HepG2 (cell line): ENCODE data around the gene ALG14. TPM values are rescaled to one million over a fixed set of nuclear protein-coding genes. Genes with fewer than 3 reads are reported as not detected.
A peak's percentile ranks its signal among the peaks of the same experiment; 100 is the strongest.

ENCODE experiments used
- CBFB ChIP-seq: sonication (generic); formaldehyde crosslinking; IDR thresholded peaks from 2 replicates; pipeline ENCODE4 v1.4.0; 2020; ENCODE audit warnings: missing genetic modification reagents
- CCDC6 ChIP-seq: sonication (generic); formaldehyde crosslinking; IDR thresholded peaks from 2 replicates; pipeline ENCODE4 v1.8.1; 2022; ENCODE audit warnings: mild to moderate bottlenecking, missing genetic modification reagents, moderate library complexity
- EHMT2 ChIP-seq: fragments of 200-600 bp; sonication (generic); IDR thresholded peaks from 2 replicates; pipeline ENCODE4 v1.7.0; 2017; ENCODE audit warnings: antibody characterized with exemption, low read depth, low read length, borderline replicate concordance
- FOXP4 ChIP-seq: sonication (generic); formaldehyde crosslinking; IDR thresholded peaks from 2 replicates; pipeline ENCODE4 v1.4.0; 2020; ENCODE audit warnings: missing genetic modification reagents
- GRHL1 ChIP-seq: sonication (generic); formaldehyde crosslinking; conservative IDR thresholded peaks from 2 replicates; pipeline ENCODE4 v1.8.0; 2022; ENCODE audit warnings: missing genetic modification reagents
- IKZF1 ChIP-seq: fragments of 450-650 bp; IDR thresholded peaks from 2 replicates; pipeline ENCODE4 v1.7.1; 2016
- JARID2 ChIP-seq: sonication (generic); formaldehyde crosslinking; IDR thresholded peaks from 2 replicates; pipeline ENCODE4 v1.8.1; 2023; ENCODE audit warnings: missing genetic modification reagents, inconsistent platforms; ENCODE audit not compliant: insufficient replicate concordance
- NPAS2 ChIP-seq: sonication (generic); formaldehyde crosslinking; IDR thresholded peaks from 2 replicates; pipeline ENCODE4 v1.8.0; 2022; ENCODE audit warnings: mild to moderate bottlenecking, missing genetic modification reagents, borderline replicate concordance
- NR3C1 ChIP-seq: sonication (generic); formaldehyde crosslinking; IDR thresholded peaks from 2 replicates; pipeline ENCODE4 v1.4.0; 2020; ENCODE audit warnings: missing genetic modification reagents
- PPARG ChIP-seq: conservative IDR thresholded peaks from 2 replicates; pipeline ENCODE4 v1.6.1; 2016; ENCODE audit warnings: missing biosample characterization, missing genetic modification reagents
- RBAK ChIP-seq: sonication (generic); formaldehyde crosslinking; IDR thresholded peaks from 2 replicates; pipeline ENCODE4 v1.5.1; 2020; ENCODE audit warnings: mild to moderate bottlenecking, missing genetic modification reagents
- SAP130 ChIP-seq: IDR thresholded peaks from 2 replicates; pipeline ENCODE4 v1.6.1; 2016; ENCODE audit warnings: low read depth
- SIX1 ChIP-seq: sonication (generic); formaldehyde crosslinking; IDR thresholded peaks from 2 replicates; pipeline ENCODE4 v1.4.0; 2020; ENCODE audit warnings: missing genetic modification reagents, borderline replicate concordance
- SMYD3 ChIP-seq: sonication (generic); formaldehyde crosslinking; IDR thresholded peaks from 2 replicates; pipeline ENCODE4 v1.8.1; 2023; ENCODE audit warnings: mild to moderate bottlenecking, missing genetic modification reagents
- TCF7L2 ChIP-seq: IDR thresholded peaks from 2 replicates; pipeline ENCODE4 v1.6.1; 2011; ENCODE audit warnings: mild to moderate bottlenecking, low read depth, low read length, moderate library complexity
- ZBTB1 ChIP-seq: sonication (generic); formaldehyde crosslinking; IDR thresholded peaks from 2 replicates; pipeline ENCODE4 v1.4.0; 2020; ENCODE audit warnings: missing genetic modification reagents, borderline replicate concordance
- ZEB1 ChIP-seq: IDR thresholded peaks from 2 replicates; pipeline ENCODE4 v1.6.1; 2012; ENCODE audit warnings: mild to moderate bottlenecking, low read depth, inconsistent platforms; ENCODE audit not compliant: insufficient replicate concordance
- ZFP62 ChIP-seq: sonication (generic); formaldehyde crosslinking; IDR thresholded peaks from 2 replicates; pipeline ENCODE4 v1.4.0; 2020; ENCODE audit warnings: missing genetic modification reagents
- ZIK1 ChIP-seq: sonication (generic); formaldehyde crosslinking; IDR thresholded peaks from 2 replicates; pipeline ENCODE4 v1.5.0; 2020; ENCODE audit warnings: mild to moderate bottlenecking, low read depth, missing genetic modification reagents, borderline replicate concordance
- ZNF235 ChIP-seq: sonication (generic); formaldehyde crosslinking; IDR thresholded peaks from 2 replicates; pipeline ENCODE4 v1.8.1; 2023; ENCODE audit warnings: mild to moderate bottlenecking, missing genetic modification reagents, borderline replicate concordance
- ZNF513 ChIP-seq: sonication (generic); formaldehyde crosslinking; conservative IDR thresholded peaks from 2 replicates; pipeline ENCODE4 v1.5.0; 2020; ENCODE audit warnings: missing genetic modification reagents
- ZSCAN21 ChIP-seq: sonication (generic); formaldehyde crosslinking; IDR thresholded peaks from 2 replicates; pipeline ENCODE4 v1.8.0; 2022; ENCODE audit warnings: mild to moderate bottlenecking, missing genetic modification reagents, moderate library complexity, borderline replicate concordance
- ZSCAN22 ChIP-seq: sonication (generic); formaldehyde crosslinking; IDR thresholded peaks from 2 replicates; pipeline ENCODE4 v1.4.0; 2020; ENCODE audit warnings: mild to moderate bottlenecking, missing genetic modification reagents
- ZSCAN25 ChIP-seq: sonication (generic); formaldehyde crosslinking; IDR thresholded peaks from 2 replicates; pipeline ENCODE4 v1.8.0; 2022; ENCODE audit warnings: mild to moderate bottlenecking, missing genetic modification reagents
- polyA plus RNA-seq, 8 experiments: library from polyadenylated mRNA; depleted of rRNA in 3 of 8; stranded (reverse) in 7 of 8; unstranded in 1 of 8; fragments of >200 nt; fragmentation: Illumina TruSeq in 4 of 8; extraction: Trizol in 4 of 8; gene quantifications; 2 replicates each; pipeline versions ENCODE4 v1.2.1 to v1.2.3, GENCODE V29; 2011 to 2016; ENCODE audit warnings: low read depth in 4 of 8, missing spikeins in 1 of 8, mixed read lengths in 1 of 8; ENCODE audit not compliant: insufficient read depth in 1 of 8
- total RNA-seq, 5 experiments: library from RNA; depleted of rRNA; stranded (reverse); fragments of >200 nt; fragmentation: Illumina TruSeq; extraction: Trizol; gene quantifications; 2 replicates each; pipeline ENCODE4 v1.2.3, GENCODE V29; 2016; ENCODE audit warnings: low read depth in 1 of 5
- TF ChIP-seq, protein P1 (sequence below): sonication (generic); formaldehyde crosslinking; IDR thresholded peaks from 2 replicates; pipeline ENCODE4 v1.5.1; 2020; ENCODE audit warnings: mild to moderate bottlenecking, moderate library complexity, missing genetic modification reagents

Gene ALG14
- total and polyA plus RNA-seq, 2 of the 13 experiments (the other 11 are each of a cell fraction or from before 2014, with no cell fraction given) = 4.5 to 12.7 TPM

GRCh38 chr1:95067062-95067461, 5.7 kb downstream of the ALG14 start (continued):
- TF ChIP-seq ZNF513 (CRISPR knock-in tag) (no peak), EHMT2 (no peak), ZBTB1 (CRISPR knock-in tag) (no peak), ZSCAN21 (CRISPR knock-in tag) (no peak), PPARG (peak; percentile 85), ZSCAN25 (CRISPR knock-in tag) (no peak), NR3C1 (CRISPR knock-in tag) (no peak), SIX1 (peak; percentile 49; the same call in 1 of the 2 replicates), RBAK (no peak), ZFP62 (CRISPR knock-in tag) (no peak), CCDC6 (CRISPR knock-in tag) (0 out of 2 replicates have a peak, but pooled peaks have one; percentile 40), ZSCAN22 (no peak), SAP130 (peak; percentile 40), ZEB1 (no peak), TCF7L2 (no peak), ZNF235 (CRISPR knock-in tag) (no peak), SMYD3 (CRISPR knock-in tag) (peak; percentile 70; the same call in 1 of the 2 replicates), FOXP4 (CRISPR knock-in tag) (peak; percentile 97), IKZF1 (no peak), ZIK1 (CRISPR knock-in tag) (no peak), GRHL1 (no peak), JARID2 (no peak), NPAS2 (CRISPR knock-in tag) (no peak), CBFB (peak; percentile 46; the same call in 1 of the 2 replicates)
- TF ChIP-seq, protein P1, sequence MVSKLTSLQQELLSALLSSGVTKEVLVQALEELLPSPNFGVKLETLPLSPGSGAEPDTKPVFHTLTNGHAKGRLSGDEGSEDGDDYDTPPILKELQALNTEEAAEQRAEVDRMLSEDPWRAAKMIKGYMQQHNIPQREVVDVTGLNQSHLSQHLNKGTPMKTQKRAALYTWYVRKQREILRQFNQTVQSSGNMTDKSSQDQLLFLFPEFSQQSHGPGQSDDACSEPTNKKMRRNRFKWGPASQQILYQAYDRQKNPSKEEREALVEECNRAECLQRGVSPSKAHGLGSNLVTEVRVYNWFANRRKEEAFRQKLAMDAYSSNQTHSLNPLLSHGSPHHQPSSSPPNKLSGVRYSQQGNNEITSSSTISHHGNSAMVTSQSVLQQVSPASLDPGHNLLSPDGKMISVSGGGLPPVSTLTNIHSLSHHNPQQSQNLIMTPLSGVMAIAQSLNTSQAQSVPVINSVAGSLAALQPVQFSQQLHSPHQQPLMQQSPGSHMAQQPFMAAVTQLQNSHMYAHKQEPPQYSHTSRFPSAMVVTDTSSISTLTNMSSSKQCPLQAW (CRISPR knock-in tag) = peak; percentile 63; the same call in 1 of the 2 replicates
